ENCODE measurements around the gene SFXN5. TPM values are rescaled to one million over a fixed set of nuclear protein-coding genes. Genes with fewer than 3 reads are reported as not detected.

SFXN5 gene
- total RNA-seq, 1 donor = 17.0 TPM

DNA sequence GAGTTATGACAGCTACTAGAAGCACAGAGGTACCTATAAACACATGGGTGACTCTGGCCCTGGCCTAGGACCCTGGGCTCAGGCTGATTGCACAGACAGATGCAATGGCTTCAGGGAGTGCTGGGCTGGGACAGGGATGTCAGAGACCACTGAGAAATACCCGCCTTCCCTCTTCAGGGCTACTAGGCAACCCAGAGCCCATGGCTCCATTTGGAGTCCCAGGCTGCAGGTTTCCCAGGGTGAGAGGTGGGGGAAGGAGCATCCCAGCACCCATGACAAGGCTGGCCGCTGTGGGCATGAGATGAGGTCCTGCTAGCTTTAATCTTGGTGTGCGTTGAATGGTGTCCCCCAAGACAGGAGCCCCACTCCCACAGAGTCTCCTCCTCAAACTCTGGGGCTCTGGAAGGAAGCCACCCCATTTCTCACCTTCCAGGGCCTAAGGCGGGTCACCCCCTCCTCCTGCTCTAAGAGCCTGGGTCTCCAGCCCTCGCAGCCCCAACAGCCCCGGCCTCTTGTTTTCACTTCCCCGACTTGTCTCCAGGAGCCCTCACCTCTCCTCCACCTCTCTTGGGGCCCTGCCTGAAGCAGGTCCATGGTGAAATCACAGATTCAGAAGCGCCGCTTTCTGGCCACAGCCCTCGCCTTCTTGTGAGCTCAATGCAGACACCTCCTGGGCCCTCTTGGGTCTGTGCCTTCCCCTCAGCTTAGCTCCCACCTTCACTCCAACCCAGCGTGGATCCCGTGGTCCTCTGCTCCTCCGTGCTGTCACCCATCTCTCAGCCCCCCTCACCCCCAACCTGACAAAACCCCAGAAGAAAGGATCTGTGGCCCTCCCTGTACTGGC, 112.7 kb downstream of the SFXN5 start:
- Histone ChIP-seq H3K9me3 (ENCODE audit: low read depth, low read length) (no peaks in the 10 kb centered on the region), H3K4me1 (ENCODE audit: insufficient read depth, low read length) (no peaks in the 10 kb centered on the region), H3K27ac (ENCODE audit: low read depth, low read length) (no peak overlapping the region), H2AFZ (ENCODE audit: low read length) (no peak overlapping the region), H3K4me2 (ENCODE audit: insufficient read depth, low read length) (no peak overlapping the region), H3K79me2 (ENCODE audit: insufficient read depth, low read length) (no peaks in the 10 kb centered on the region), H4K20me1 (ENCODE audit: insufficient read depth, low read length) (peaks cover 7% of the 10 kb centered on the region), H3K36me3 (ENCODE audit: insufficient read depth, low read length) (no peaks in the 10 kb centered on the region), H3K27me3 (ENCODE audit: insufficient read depth, low read length) (no peaks in the 10 kb centered on the region), H3K4me3 (ENCODE audit: insufficient read depth, low read length) (no peak overlapping the region)
- peak; percentile 69 for DNase-seq (ENCODE audit: insufficient read length, low spot score, missing footprints)
- no peak for TF ChIP-seq CTCF (IDR thresholded peaks at IDR 0.05; ENCODE audit: extremely low read depth, low read depth, low read length)

GRCh38 chr2:72956936-72957335, 114.6 kb downstream of the SFXN5 start:
- Histone ChIP-seq H3K9me3 (ENCODE audit: low read depth, low read length) (no peaks in the 10 kb centered on the region), H3K36me3 (ENCODE audit: insufficient read depth, low read length) (no peaks in the 10 kb centered on the region), H3K4me1 (ENCODE audit: insufficient read depth, low read length) (no peaks in the 10 kb centered on the region), H3K27me3 (ENCODE audit: insufficient read depth, low read length) (no peaks in the 10 kb centered on the region), H3K4me3 (ENCODE audit: insufficient read depth, low read length) (no peak overlapping the region), H3K27ac (ENCODE audit: low read depth, low read length) (no peak overlapping the region), H2AFZ (ENCODE audit: low read length) (no peak overlapping the region), H3K4me2 (ENCODE audit: insufficient read depth, low read length) (no peak overlapping the region), H4K20me1 (ENCODE audit: insufficient read depth, low read length) (peaks cover 7% of the 10 kb centered on the region), H3K79me2 (ENCODE audit: insufficient read depth, low read length) (no peaks in the 10 kb centered on the region)
- DNase-seq (ENCODE audit: insufficient read length, low spot score, missing footprints) = peak; percentile 81
- TF ChIP-seq CTCF (IDR thresholded peaks at IDR 0.05; ENCODE audit: extremely low read depth, low read depth, low read length) = no peak

DNA sequence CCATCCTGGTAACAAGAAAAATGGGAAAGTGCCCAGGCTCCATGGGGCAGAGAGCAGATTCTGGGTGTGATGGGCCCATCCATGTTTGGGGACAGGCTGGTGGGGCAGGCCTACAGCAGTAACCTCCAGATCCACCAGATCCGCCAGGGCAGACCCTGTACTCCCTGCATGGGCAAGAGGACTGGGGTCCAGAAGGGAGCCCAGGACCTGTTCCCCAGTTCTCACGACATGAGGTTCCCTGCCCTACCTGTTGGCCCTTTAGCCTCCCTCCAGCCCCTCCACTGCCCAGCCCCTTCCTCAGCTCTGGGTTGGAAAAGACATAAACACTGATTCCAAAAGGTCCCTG, 115.5 kb downstream of the SFXN5 start:
- Histone ChIP-seq H3K36me3 (ENCODE audit: insufficient read depth, low read length) (no peaks in the 10 kb centered on the region), H3K4me1 (ENCODE audit: insufficient read depth, low read length) (no peaks in the 10 kb centered on the region), H3K27ac (ENCODE audit: low read depth, low read length) (no peak overlapping the region), H3K9me3 (ENCODE audit: low read depth, low read length) (no peaks in the 10 kb centered on the region), H3K79me2 (ENCODE audit: insufficient read depth, low read length) (no peaks in the 10 kb centered on the region), H2AFZ (ENCODE audit: low read length) (no peak overlapping the region), H4K20me1 (ENCODE audit: insufficient read depth, low read length) (peaks cover 7% of the 10 kb centered on the region), H3K4me3 (ENCODE audit: insufficient read depth, low read length) (no peak overlapping the region), H3K27me3 (ENCODE audit: insufficient read depth, low read length) (no peaks in the 10 kb centered on the region), H3K4me2 (ENCODE audit: insufficient read depth, low read length) (no peak overlapping the region)
- DNase-seq (ENCODE audit: insufficient read length, low spot score, missing footprints) = peak; percentile 82
- no peak for TF ChIP-seq CTCF (IDR thresholded peaks at IDR 0.05; ENCODE audit: extremely low read depth, low read depth, low read length)

DNA sequence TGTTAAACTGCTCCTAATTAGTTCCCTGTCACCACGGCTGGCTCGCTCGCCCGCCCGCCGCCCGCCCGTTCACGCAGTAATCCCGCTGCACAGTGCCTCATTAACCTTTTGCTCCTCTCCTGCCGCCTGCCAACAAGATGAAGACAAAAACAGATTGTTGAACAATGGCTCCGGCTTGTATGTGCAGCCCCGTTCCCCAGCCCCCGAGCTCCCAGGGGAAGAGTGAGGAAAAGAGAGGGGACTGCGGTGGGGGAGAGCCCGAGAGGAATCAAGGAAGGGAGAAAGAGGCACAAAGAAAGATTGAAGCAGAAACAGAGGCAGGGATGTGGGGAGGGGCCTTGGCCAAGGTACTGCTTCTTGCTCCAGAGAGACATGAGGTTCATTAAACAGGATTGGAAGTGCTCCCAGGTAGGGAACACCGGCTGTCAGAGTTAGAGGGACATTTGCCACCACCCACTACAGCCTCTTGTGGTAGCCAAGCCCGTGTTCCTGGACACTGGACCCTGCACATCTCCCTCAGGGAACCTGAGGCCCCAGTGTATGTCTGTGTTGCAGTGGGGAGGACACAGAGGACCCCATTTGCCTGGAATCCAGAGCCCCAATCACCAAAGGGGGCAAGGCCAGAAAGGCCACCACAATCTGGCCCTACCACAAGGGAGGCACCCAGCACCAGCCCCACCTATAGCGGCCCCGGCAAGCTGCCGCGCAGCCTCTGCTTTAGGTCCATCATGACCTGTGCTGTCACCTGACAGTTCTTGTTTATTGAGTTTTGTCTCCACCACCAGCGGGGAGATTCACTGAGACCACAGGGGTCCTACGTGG, 116.1 kb downstream of the SFXN5 start:
- Histone ChIP-seq H3K27me3 (ENCODE audit: insufficient read depth, low read length) (no peaks in the 10 kb centered on the region), H3K4me2 (ENCODE audit: insufficient read depth, low read length) (no peak overlapping the region), H3K79me2 (ENCODE audit: insufficient read depth, low read length) (no peaks in the 10 kb centered on the region), H2AFZ (ENCODE audit: low read length) (no peak overlapping the region), H3K9me3 (ENCODE audit: low read depth, low read length) (no peaks in the 10 kb centered on the region), H3K36me3 (ENCODE audit: insufficient read depth, low read length) (no peaks in the 10 kb centered on the region), H4K20me1 (ENCODE audit: insufficient read depth, low read length) (peaks cover 7% of the 10 kb centered on the region), H3K4me1 (ENCODE audit: insufficient read depth, low read length) (no peaks in the 10 kb centered on the region), H3K4me3 (ENCODE audit: insufficient read depth, low read length) (no peak overlapping the region), H3K27ac (ENCODE audit: low read depth, low read length) (no peak overlapping the region)
- TF ChIP-seq CTCF (IDR thresholded peaks at IDR 0.05; ENCODE audit: extremely low read depth, low read depth, low read length) = no peak
- DNase-seq (ENCODE audit: insufficient read length, low spot score, missing footprints) = peak; percentile 63
